NT2/D1 (cell line): Measurements from ENCODE around the gene ZNF79.

Experiments used
- SUZ12 ChIP-seq: IDR thresholded peaks from 2 replicates; pipeline ENCODE4 v1.6.1; 2011; ENCODE audit not compliant: insufficient read length, insufficient read depth; ENCODE audit errors: extremely low read depth
- YY1 ChIP-seq: IDR thresholded peaks from 2 replicates; pipeline ENCODE4 v1.6.1; 2011; ENCODE audit not compliant: insufficient read length, insufficient read depth
- ZNF274 ChIP-seq: IDR thresholded peaks from 2 replicates; pipeline ENCODE4 v1.6.1; 2011; ENCODE audit warnings: mild to moderate bottlenecking, low read depth, low read length

GRCh38 chr9:127493592-127494303 is 69.6 kb downstream of the ZNF79 start:
- TF ChIP-seq YY1 (no peak), ZNF274 (no peak), SUZ12 (no peak)
